GM21528 (cell line): ENCODE measurements around the gene LRRC8C.
A peak's percentile ranks its signal among the peaks of the same experiment; 100 is the strongest.

Experiments
- ATAC-seq: cut with Tn5 transposase; IDR thresholded peaks from one replicate; pipeline ENCODE4 v1.9.1; 2021; ENCODE audit warnings: mild to moderate bottlenecking, moderate library complexity; ENCODE audit not compliant: unreplicated experiment, low FRiP score

The LRRC8C gene

GRCh38 chr1:89668961-89669360 lies 36.0 kb downstream of the LRRC8C start:
- no peak for ATAC-seq

DNA sequence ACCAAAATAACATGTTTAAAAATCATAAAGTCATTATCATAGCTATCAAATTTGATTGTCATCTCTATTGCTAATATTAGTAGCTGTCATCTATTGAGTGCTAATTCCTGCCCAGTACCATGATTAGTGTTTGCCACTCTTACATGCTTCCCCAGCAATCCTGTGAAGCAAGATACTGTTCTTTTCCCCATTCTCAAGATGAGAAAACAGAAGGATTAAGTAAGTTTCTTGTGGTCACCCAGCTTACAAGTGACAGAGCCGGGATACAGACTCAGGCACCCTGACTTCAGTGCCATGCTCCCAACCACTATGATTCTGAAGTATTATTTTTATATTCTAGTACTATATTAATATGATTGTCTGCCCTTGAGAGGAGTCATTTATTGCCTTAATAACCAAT lies 36.5 kb downstream of the LRRC8C start:
- ATAC-seq, result no peak

GRCh38 chr1:89670163-89670562 lies 37.2 kb downstream of the LRRC8C start:
- peak; percentile 99 for ATAC-seq

- ATAC-seq, result no peak
These were observed 37.8 kb downstream of the LRRC8C start for GRCh38 chr1:89670711-89671110.

GRCh38 chr1:89671775-89672488 lies 39.0 kb downstream of the LRRC8C start:
- no peak for ATAC-seq

DNA sequence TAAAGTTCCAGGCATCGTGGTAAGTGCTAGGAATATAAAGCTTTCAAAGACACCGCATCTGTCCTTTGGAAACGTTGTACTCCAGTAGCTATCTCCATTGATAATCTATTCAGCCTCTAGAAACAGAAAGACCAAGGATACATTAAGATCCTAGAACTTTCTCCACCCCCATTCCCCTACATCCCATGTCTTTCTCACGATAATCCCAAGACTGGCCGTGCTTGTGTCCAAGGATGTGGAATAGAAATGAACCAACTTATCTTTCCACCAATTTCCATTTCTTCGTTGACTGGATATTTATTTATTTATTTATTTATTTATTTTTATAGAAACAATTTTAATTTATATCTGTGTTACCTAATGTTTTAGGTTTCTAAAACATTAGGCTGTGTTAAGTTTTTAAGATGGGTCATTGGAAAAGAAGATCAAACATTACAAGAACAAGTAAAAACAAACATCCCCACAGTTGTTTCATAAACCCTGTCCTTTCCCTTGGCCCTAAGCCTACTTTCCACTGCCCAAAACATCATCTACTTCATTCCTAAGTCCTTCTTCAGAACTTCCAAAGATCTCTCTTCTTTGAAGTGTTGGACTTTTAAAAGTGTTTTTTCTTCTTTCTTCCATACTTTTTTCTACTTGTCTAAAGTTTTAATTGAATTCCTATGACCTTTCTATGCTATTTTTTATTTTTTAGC lies 39.7 kb downstream of the LRRC8C start:
- ATAC-seq, result no peak

DNA sequence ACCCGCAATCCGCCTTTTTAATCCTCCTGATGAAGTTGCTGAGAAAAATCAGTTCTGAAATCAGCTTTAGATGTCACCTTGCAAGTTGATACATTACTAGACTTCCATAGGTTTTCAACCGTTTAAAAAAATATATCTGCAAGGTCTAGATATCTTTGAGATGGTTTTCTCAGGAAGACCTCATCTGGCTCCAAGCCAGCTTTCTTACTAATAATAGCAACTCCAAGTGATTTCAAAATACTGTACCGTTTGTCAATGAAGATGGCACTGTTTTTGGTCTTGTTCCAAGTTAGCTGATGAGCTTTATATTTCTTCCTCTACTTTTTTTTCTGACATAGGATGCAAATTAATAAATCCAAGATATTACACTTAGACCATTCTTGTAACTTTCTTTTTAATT lies 40.3 kb downstream of the LRRC8C start:
- ATAC-seq, result no peak

GRCh38 chr1:89675677-89676076 lies 42.8 kb downstream of the LRRC8C start:
- no peak for ATAC-seq

- no peak for ATAC-seq
These were observed 48.3 kb downstream of the LRRC8C start for GRCh38 chr1:89681045-89681729.

GRCh38 chr1:89682611-89683010 lies 49.7 kb downstream of the LRRC8C start:
- no peak for ATAC-seq

- no peak for ATAC-seq
These were observed 52.5 kb downstream of the LRRC8C start for GRCh38 chr1:89685461-89685860.

DNA sequence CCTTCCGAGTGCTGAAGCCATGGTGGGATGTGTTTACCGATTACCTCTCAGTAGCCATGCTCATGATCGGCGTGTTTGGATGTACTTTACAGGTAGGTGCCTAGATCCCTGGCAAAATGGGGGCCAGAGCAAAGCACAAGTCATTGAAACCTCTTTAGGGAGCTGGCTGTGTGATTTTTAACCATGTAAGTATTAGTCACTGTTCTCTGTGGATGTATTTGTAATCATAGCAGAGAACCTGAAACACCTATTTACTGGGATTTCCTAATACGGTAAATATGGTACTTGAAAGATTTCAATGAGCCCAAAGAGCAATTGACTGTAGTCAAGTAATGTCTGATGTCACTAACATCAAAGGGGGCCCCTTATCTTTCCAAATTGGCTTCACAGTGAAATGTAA lies 53.6 kb downstream of the LRRC8C start:
- no peak for ATAC-seq

GRCh38 chr1:89687254-89687653 lies 54.3 kb downstream of the LRRC8C start:
- ATAC-seq, result no peak

DNA sequence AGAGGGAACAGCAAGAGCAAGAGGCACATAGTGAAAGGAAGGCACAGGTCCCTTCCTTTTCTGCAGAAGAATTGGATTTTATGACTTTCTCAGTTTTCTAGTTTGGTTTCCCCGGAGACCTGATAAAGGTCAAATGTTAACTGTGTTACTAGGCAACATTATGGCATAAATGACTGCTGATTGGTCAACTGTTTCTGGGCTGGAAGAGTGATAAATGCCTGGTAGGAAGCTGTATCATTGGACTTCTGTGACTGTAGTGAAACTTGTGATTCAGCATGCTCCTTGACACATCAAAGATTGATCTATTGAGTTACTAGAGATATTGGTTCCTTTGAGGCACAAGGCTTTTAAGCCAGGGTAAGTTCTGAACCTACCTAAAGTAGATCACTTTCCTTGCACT lies 55.7 kb downstream of the LRRC8C start:
- ATAC-seq, result no peak

- no peak for ATAC-seq
These were observed 56.3 kb downstream of the LRRC8C start for GRCh38 chr1:89689234-89689633.

GRCh38 chr1:89690595-89690994 lies 57.7 kb downstream of the LRRC8C start:
- ATAC-seq, result no peak

GRCh38 chr1:89692601-89693521 lies 59.9 kb downstream of the LRRC8C start:
- no peak for ATAC-seq

DNA sequence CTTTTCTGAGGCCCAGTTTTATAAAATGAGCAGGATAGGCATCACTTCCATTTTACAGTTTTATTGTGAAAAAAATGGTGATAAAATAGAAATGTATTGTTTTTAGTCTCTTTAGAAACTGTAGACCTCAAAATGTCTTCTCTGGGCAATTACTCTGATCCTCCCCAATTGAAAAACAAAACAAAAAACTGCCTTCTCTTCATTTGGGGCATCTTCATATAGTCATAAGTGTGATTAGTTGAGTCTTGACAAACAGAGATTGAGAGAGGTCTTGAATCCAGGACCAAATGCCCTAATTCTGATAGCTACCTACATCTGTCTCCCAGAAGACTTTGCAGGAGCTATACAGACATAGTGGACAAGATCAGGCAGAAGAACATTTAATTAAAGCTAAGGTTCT lies 62.9 kb downstream of the LRRC8C start:
- no peak for ATAC-seq

GRCh38 chr1:89697383-89697782 lies 64.5 kb downstream of the LRRC8C start:
- no peak for ATAC-seq

DNA sequence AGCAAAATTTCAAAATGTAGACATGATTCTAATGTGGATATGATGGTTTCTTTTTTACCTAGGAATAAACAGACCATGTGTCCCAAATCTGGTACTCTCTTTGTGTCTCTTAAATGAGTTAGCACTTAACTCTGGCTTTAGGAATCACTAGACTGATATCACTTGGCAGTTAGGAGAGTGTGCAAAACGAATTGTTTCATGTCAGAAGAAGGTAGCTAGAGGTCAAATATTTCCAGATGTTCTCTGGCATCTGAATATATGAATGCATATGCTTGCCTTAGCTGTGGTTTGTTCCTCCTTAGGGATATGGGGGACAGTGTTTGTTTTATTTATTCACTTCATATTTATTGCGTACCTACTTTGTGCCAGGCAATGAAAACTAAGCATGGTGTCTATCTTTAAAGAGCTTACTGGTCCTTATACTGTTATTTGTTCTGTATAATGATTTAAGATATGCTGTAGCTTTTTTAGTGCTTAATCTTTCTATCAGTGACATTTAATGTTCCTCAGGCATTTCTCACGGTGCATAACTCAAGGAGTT lies 65.2 kb downstream of the LRRC8C start:
- no peak for ATAC-seq
